H1 (cell line): ENCODE data around the gene ARPC2. TPM values are rescaled to one million over a fixed set of nuclear protein-coding genes. Genes with fewer than 3 reads are reported as not detected.

Experiments
- BRCA1 ChIP-seq: IDR thresholded peaks from 2 replicates; pipeline ENCODE4 v1.6.1; 2012; ENCODE audit warnings: low read depth, low read length, improper control_type of control experiment
- EZH2 ChIP-seq: fragments of 200-600 bp; sonication (generic); IDR thresholded peaks from 2 replicates; pipeline ENCODE4 v1.7.1; 2012; ENCODE audit warnings: low read depth, mild to moderate bottlenecking, moderate library complexity, low read length, inconsistent platforms; ENCODE audit not compliant: severe bottlenecking
- RXRA ChIP-seq: IDR thresholded peaks from 2 replicates; pipeline ENCODE4 v1.6.1; 2011; ENCODE audit warnings: low read depth, mild to moderate bottlenecking, low read length, moderate library complexity; ENCODE audit not compliant: insufficient read depth
- polyA plus RNA-seq, 7 experiments: library from polyadenylated mRNA; depleted of rRNA in 3 of 7; stranded (reverse) in 5 of 7; unstranded in 2 of 7; fragments of >200 nt in 5 of 7; fragments of 200-250 nt in 2 of 7; gene quantifications; 1 replicate in 5 of 7; 2 replicates in 1 of 7; 4 replicates in 1 of 7; pipeline versions ENCODE4 v1.2.1 to v1.2.3, GENCODE V29; 2011 to 2013; ENCODE audit warnings: missing spikeins in 2 of 7, mixed read lengths in 2 of 7
- total RNA-seq: library from RNA; stranded (reverse); fragmentation: NEBNext Ultra II Directional; extraction: Animal tissue kit (Norgen Biotek cat#: 25700); gene quantifications from 2 replicates; pipeline ENCODE4 v1.2.1, GENCODE V29; 2021
- TF ChIP-seq, protein P1 (sequence below), 3 experiments: IDR thresholded peaks; 1 replicate in 2 of 3; 2 replicates in 1 of 3; pipeline versions ENCODE4 v1.5.1 to v1.6.1; 2011; ENCODE audit warnings: low read length in 3 of 3, mild to moderate bottlenecking in 3 of 3, inconsistent platforms in 2 of 3, low read depth in 1 of 3, moderate library complexity in 1 of 3; ENCODE audit not compliant: insufficient read depth in 1 of 3; ENCODE audit errors: control extremely low read depth in 1 of 3

ARPC2 gene
- total and polyA plus RNA-seq, 2 of the 8 experiments (the other 6 are each of a cell fraction or from before 2014, with no cell fraction given) = 174 to 195 TPM

DNA sequence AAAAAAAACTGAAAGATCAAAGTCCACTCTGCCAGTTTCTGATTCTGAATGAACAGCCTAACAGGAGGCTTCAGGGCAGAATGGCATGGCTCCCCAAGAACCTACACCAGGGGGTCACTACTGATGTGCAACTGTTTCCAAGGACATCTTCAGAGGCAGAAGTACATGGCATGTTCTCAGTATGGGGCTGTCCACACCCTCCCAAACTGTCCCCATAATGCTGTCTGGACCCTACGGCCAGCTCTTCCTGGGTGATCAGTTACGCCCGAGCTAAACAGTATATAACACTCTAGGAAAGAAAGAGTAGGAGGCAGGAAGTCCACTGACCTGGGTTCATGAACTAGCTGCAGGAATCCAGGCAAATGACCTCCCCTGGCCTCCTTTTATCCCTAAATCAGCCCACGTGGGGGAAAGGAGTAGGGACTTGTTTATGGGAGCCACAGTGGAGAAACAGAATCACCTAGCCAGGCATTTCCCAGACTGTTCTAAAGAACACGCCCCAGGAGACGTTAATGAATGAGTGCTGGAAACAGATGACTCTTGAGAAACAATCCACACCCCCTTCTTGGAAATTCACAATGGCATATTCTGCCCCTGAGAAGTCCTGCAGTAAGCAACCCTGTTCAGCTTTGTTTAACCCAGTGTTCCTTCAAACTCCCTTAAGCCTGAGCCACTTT, 72.8 kb downstream of the ARPC2 start (continued):
- TF ChIP-seq, protein P1, sequence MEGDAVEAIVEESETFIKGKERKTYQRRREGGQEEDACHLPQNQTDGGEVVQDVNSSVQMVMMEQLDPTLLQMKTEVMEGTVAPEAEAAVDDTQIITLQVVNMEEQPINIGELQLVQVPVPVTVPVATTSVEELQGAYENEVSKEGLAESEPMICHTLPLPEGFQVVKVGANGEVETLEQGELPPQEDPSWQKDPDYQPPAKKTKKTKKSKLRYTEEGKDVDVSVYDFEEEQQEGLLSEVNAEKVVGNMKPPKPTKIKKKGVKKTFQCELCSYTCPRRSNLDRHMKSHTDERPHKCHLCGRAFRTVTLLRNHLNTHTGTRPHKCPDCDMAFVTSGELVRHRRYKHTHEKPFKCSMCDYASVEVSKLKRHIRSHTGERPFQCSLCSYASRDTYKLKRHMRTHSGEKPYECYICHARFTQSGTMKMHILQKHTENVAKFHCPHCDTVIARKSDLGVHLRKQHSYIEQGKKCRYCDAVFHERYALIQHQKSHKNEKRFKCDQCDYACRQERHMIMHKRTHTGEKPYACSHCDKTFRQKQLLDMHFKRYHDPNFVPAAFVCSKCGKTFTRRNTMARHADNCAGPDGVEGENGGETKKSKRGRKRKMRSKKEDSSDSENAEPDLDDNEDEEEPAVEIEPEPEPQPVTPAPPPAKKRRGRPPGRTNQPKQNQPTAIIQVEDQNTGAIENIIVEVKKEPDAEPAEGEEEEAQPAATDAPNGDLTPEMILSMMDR (IDR thresholded peaks at IDR 0.05; ENCODE audit: control extremely low read depth in 1 of 3, insufficient read depth in 1 of 3, low read depth in 1 of 3, low read length in 3 of 3) = no peak
- TF ChIP-seq BRCA1 (no peak), RXRA (no peak), EZH2 (no peak)
- TF ChIP-seq, all 59 proteins: peak for 0
